Activated naive CD8-positive, alpha-beta T cell (primary cell): Measurements from ENCODE around the gene TLX3.

Source experiments
- H3K27ac Mint-ChIP-seq: one replicate; pipeline ENCODE4 v1.8.0; 2021; ENCODE audit warnings: mixed read lengths
- H3K27me3 Mint-ChIP-seq: one replicate; pipeline ENCODE4 v1.8.0; 2021; ENCODE audit warnings: mixed read lengths
- H3K36me3 Mint-ChIP-seq: one replicate; pipeline ENCODE4 v1.8.0; 2021; ENCODE audit warnings: mixed read lengths
- H3K4me1 Mint-ChIP-seq: one replicate; pipeline ENCODE4 v1.8.0; 2021; ENCODE audit warnings: low read depth, mixed read lengths
- H3K4me3 Mint-ChIP-seq: one replicate; pipeline ENCODE4 v1.8.0; 2021; ENCODE audit warnings: mild to moderate bottlenecking, mixed read lengths
- H3K9me3 Mint-ChIP-seq: one replicate; pipeline ENCODE4 v1.8.0; 2021; ENCODE audit warnings: low read depth, mixed read lengths

The TLX3 gene

GRCh38 chr5:171312129-171312974, 3.3 kb downstream of the TLX3 start:
- peak overlapping the region; percentile 83 for H3K4me3 Mint-ChIP-seq
- no peaks in the 10 kb centered on the region for H3K9me3 Mint-ChIP-seq
- peaks cover 2% of the 10 kb centered on the region for H3K36me3 Mint-ChIP-seq
- H3K27ac Mint-ChIP-seq = no peak overlapping the region
- H3K4me1 Mint-ChIP-seq = peaks cover 32% of the 10 kb centered on the region
- H3K27me3 Mint-ChIP-seq = peaks cover 30% of the 10 kb centered on the region

- Mint-ChIP-seq H3K9me3 (no peaks in the 10 kb centered on the region), H3K4me3 (peak overlapping the region; percentile 51)
Measured at GRCh38 chr5:171313481-171314206, 4.6 kb downstream of the TLX3 start.

GRCh38 chr5:171314728-171315385, 5.8 kb downstream of the TLX3 start:
- Mint-ChIP-seq H3K36me3 (peaks cover 2% of the 10 kb centered on the region), H3K4me1 (peaks cover 27% of the 10 kb centered on the region), H3K27ac (no peak overlapping the region), H3K27me3 (peaks cover 33% of the 10 kb centered on the region), H3K9me3 (no peaks in the 10 kb centered on the region), H3K4me3 (no peak overlapping the region)

More at GRCh38 chr5:171313481-171314206, 4.6 kb downstream of the TLX3 start:
- Mint-ChIP-seq H3K27ac (peak overlapping the region; percentile 34), H3K4me1 (peaks cover 27% of the 10 kb centered on the region), H3K36me3 (peaks cover 2% of the 10 kb centered on the region), H3K27me3 (peaks cover 32% of the 10 kb centered on the region)

- Mint-ChIP-seq H3K4me3 (no peak overlapping the region), H3K4me1 (peaks cover 26% of the 10 kb centered on the region), H3K9me3 (no peaks in the 10 kb centered on the region), H3K27me3 (peaks cover 36% of the 10 kb centered on the region), H3K36me3 (peaks cover 2% of the 10 kb centered on the region), H3K27ac (no peak overlapping the region)
Measured at GRCh38 chr5:171315386-171315891, 6.4 kb downstream of the TLX3 start.

- Mint-ChIP-seq H3K4me3 (peak overlapping the region; percentile 10), H3K27ac (no peak overlapping the region), H3K4me1 (peaks cover 23% of the 10 kb centered on the region), H3K27me3 (peaks cover 34% of the 10 kb centered on the region), H3K36me3 (peaks cover 2% of the 10 kb centered on the region), H3K9me3 (no peaks in the 10 kb centered on the region)
Measured at GRCh38 chr5:171315925-171316257, 6.8 kb downstream of the TLX3 start.

- H3K4me1 Mint-ChIP-seq = peaks cover 21% of the 10 kb centered on the region
- peak overlapping the region; percentile 35 for H3K4me3 Mint-ChIP-seq
- H3K27ac Mint-ChIP-seq = no peak overlapping the region
Measured at GRCh38 chr5:171316258-171317121, 7.4 kb downstream of the TLX3 start.

GRCh38 chr5:171317230-171317629, 8.2 kb downstream of the TLX3 start:
- Mint-ChIP-seq H3K9me3 (no peaks in the 10 kb centered on the region), H3K36me3 (peaks cover 2% of the 10 kb centered on the region), H3K4me1 (peaks cover 21% of the 10 kb centered on the region), H3K27ac (no peak overlapping the region), H3K4me3 (no peak overlapping the region), H3K27me3 (peaks cover 41% of the 10 kb centered on the region)

More at GRCh38 chr5:171316258-171317121, 7.4 kb downstream of the TLX3 start:
- Mint-ChIP-seq H3K27me3 (peaks cover 37% of the 10 kb centered on the region), H3K36me3 (peaks cover 2% of the 10 kb centered on the region), H3K9me3 (no peaks in the 10 kb centered on the region)

GRCh38 chr5:171318026-171318425, 9.0 kb downstream of the TLX3 start:
- Mint-ChIP-seq H3K27ac (no peak overlapping the region), H3K9me3 (no peaks in the 10 kb centered on the region), H3K4me1 (peaks cover 15% of the 10 kb centered on the region), H3K27me3 (peaks cover 43% of the 10 kb centered on the region), H3K4me3 (no peak overlapping the region), H3K36me3 (no peaks in the 10 kb centered on the region)

GRCh38 chr5:171321447-171321846, 12.4 kb downstream of the TLX3 start:
- no peaks in the 10 kb centered on the region for H3K9me3 Mint-ChIP-seq
- H3K4me3 Mint-ChIP-seq = no peak overlapping the region
- no peak overlapping the region for H3K27ac Mint-ChIP-seq
- H3K4me1 Mint-ChIP-seq = peaks cover 3% of the 10 kb centered on the region
- peaks cover 44% of the 10 kb centered on the region for H3K27me3 Mint-ChIP-seq
- no peaks in the 10 kb centered on the region for H3K36me3 Mint-ChIP-seq

GRCh38 chr5:171322527-171322926, 13.5 kb downstream of the TLX3 start:
- Mint-ChIP-seq H3K4me1 (no peaks in the 10 kb centered on the region), H3K4me3 (no peak overlapping the region), H3K9me3 (no peaks in the 10 kb centered on the region), H3K27me3 (peaks cover 37% of the 10 kb centered on the region), H3K27ac (no peak overlapping the region), H3K36me3 (no peaks in the 10 kb centered on the region)

- H3K9me3 Mint-ChIP-seq = no peaks in the 10 kb centered on the region
- no peaks in the 10 kb centered on the region for H3K36me3 Mint-ChIP-seq
- peaks cover 33% of the 10 kb centered on the region for H3K27me3 Mint-ChIP-seq
- no peaks in the 10 kb centered on the region for H3K4me1 Mint-ChIP-seq
- H3K4me3 Mint-ChIP-seq = no peak overlapping the region
- no peak overlapping the region for H3K27ac Mint-ChIP-seq
Measured at GRCh38 chr5:171323007-171323406, 14.0 kb downstream of the TLX3 start.

GRCh38 chr5:171323806-171324632, 15.0 kb downstream of the TLX3 start:
- H3K36me3 Mint-ChIP-seq = no peaks in the 10 kb centered on the region
- H3K27ac Mint-ChIP-seq = no peak overlapping the region
- peaks cover 35% of the 10 kb centered on the region for H3K27me3 Mint-ChIP-seq

GRCh38 chr5:171330021-171330420, 21.0 kb downstream of the TLX3 start:
- no peak overlapping the region for H3K4me3 Mint-ChIP-seq
- H3K36me3 Mint-ChIP-seq = no peaks in the 10 kb centered on the region
- H3K27ac Mint-ChIP-seq = no peak overlapping the region
- peaks cover 15% of the 10 kb centered on the region for H3K27me3 Mint-ChIP-seq
- no peaks in the 10 kb centered on the region for H3K9me3 Mint-ChIP-seq
- no peaks in the 10 kb centered on the region for H3K4me1 Mint-ChIP-seq

More at GRCh38 chr5:171323806-171324632, 15.0 kb downstream of the TLX3 start:
- Mint-ChIP-seq H3K4me3 (no peak overlapping the region), H3K9me3 (no peaks in the 10 kb centered on the region), H3K4me1 (no peaks in the 10 kb centered on the region)
